H1 (cell line): ENCODE results near the gene PNMA8C. TPM values are rescaled to one million over a fixed set of nuclear protein-coding genes. Genes with fewer than 3 reads are reported as not detected.
A peak's percentile ranks its signal among the peaks of the same experiment; 100 is the strongest.

Experiments
- CTCF ChIA-PET: fragments of 300-600 bp; sonication (Branson Sonifier 250); formaldehyde crosslinking; loops from one replicate; lab custom pipeline; 2021; ENCODE audit not compliant: partially characterized antibody; lab: Charles Lee
- POLR2A ChIA-PET: fragments of 300-600 bp; sonication (Branson Sonifier 250); formaldehyde crosslinking; loops from one replicate; lab custom pipeline; 2021; ENCODE audit warnings: inconsistent platforms; ENCODE audit not compliant: partially characterized antibody; lab: Charles Lee
- DNase-seq, 2 experiments: peaks; one replicate each; pipeline versions ENCODE4 v3.0.0 to v3.0.0-alpha.2; 2010 to 2022; ENCODE audit warnings: low spot score in 2 of 2, low read depth in 1 of 2, mixed read lengths in 1 of 2
- FAIRE-seq: peaks from 2 replicates; lab custom pipeline; 2011; peaks lifted over from hg19 to GRCh38; lab: Jason Lieb, UNC
- H2AFZ ChIP-seq: 2 replicates; pipeline ENCODE4 v1.8.1; 2012; ENCODE audit warnings: low read length, inconsistent platforms
- H2AK5ac ChIP-seq: 2 replicates; pipeline ENCODE4 v1.6.1; 2013; ENCODE audit warnings: low read depth, low read length
- H2BK120ac ChIP-seq: replicated peaks from 2 replicates; pipeline ENCODE3; 2013; ENCODE audit warnings: low read depth, low read length, inconsistent platforms
- H2BK12ac ChIP-seq: 2 replicates; pipeline ENCODE4 v1.6.1; 2013; ENCODE audit warnings: low read depth, low read length
- H2BK15ac ChIP-seq: 2 replicates; pipeline ENCODE4 v1.6.1; 2013; ENCODE audit warnings: low read length
- H2BK20ac ChIP-seq: 2 replicates; pipeline ENCODE4 v1.6.1; 2013; ENCODE audit warnings: low read length
- H2BK5ac ChIP-seq: 2 replicates; pipeline ENCODE4 v1.6.1; 2013; ENCODE audit warnings: low read depth, low read length
- H3K14ac ChIP-seq: 2 replicates; pipeline ENCODE4 v1.6.1; 2013; ENCODE audit warnings: inconsistent platforms; ENCODE audit not compliant: insufficient read length
- H3K18ac ChIP-seq: 2 replicates; pipeline ENCODE4 v1.6.1; 2013; ENCODE audit warnings: low read length; ENCODE audit errors: extremely low read depth
- H3K23ac ChIP-seq: 2 replicates; pipeline ENCODE4 v1.6.1; 2013; ENCODE audit warnings: inconsistent platforms; ENCODE audit not compliant: insufficient read length
- H3K23me2 ChIP-seq: 2 replicates; pipeline ENCODE4 v1.6.1; 2013; ENCODE audit warnings: low read depth, low read length
- H3K27ac ChIP-seq: 2 replicates; pipeline ENCODE4 v1.6.1; 2011; ENCODE audit warnings: low read depth, low read length, inconsistent platforms
- H3K27me3 ChIP-seq, 4 experiments: replicated peaks in 1 of 4; 1 replicate in 1 of 4; 2 replicates in 3 of 4; pipeline versions ENCODE4 v1.6.1 to v1.8.1; 2011 to 2013; ENCODE audit warnings: low read length in 3 of 4, mild to moderate bottlenecking in 3 of 4, inconsistent platforms in 2 of 4, mixed read lengths in 2 of 4, moderate library complexity in 1 of 4; ENCODE audit not compliant: control insufficient read depth in 3 of 4, insufficient read depth in 3 of 4; ENCODE audit errors: extremely low read depth in 1 of 4
- H3K36me3 ChIP-seq, 4 experiments: 2 replicates each; pipeline versions ENCODE4 v1.6.1 to v1.8.1; 2011 to 2013; ENCODE audit warnings: mild to moderate bottlenecking in 4 of 4, low read length in 3 of 4, moderate library complexity in 2 of 4, control low read depth in 1 of 4, inconsistent platforms in 1 of 4; ENCODE audit not compliant: insufficient read depth in 4 of 4, control insufficient read depth in 2 of 4
- H3K4ac ChIP-seq: replicated peaks from 2 replicates; pipeline ENCODE3; 2013; ENCODE audit warnings: low read length, low read depth, mixed read lengths, inconsistent platforms; ENCODE audit not compliant: insufficient read length
- H3K4me1 ChIP-seq, 4 experiments: replicated peaks in 1 of 4; 1 replicate in 1 of 4; 2 replicates in 3 of 4; pipeline versions ENCODE4 v1.6.1 to v1.8.1; 2011 to 2013; ENCODE audit warnings: low read length in 3 of 4, inconsistent platforms in 2 of 4, mixed read lengths in 1 of 4; ENCODE audit not compliant: insufficient read depth in 4 of 4, control insufficient read depth in 3 of 4
- H3K4me2 ChIP-seq, 2 experiments: 2 replicates each; pipeline versions ENCODE4 v1.6.1 to v1.8.1; 2011 to 2013; ENCODE audit warnings: low read depth in 2 of 2, low read length in 2 of 2, control low read depth in 1 of 2, inconsistent platforms in 1 of 2, mild to moderate bottlenecking in 1 of 2; ENCODE audit not compliant: insufficient read depth in 1 of 2
- H3K4me3 ChIP-seq, 4 experiments: fragments of 200-600, 300-600 bp in 1 of 4; sonication (generic), shearing (Covaris generic), sonication (Bioruptor Twin) in 1 of 4; 2 replicates each; pipeline versions ENCODE4 v1.5.1 to v1.8.1; 2011 to 2016; ENCODE audit warnings: low read length in 4 of 4, low read depth in 3 of 4, control low read depth in 2 of 4, inconsistent platforms in 2 of 4, mild to moderate bottlenecking in 2 of 4, mixed read lengths in 1 of 4, moderate library complexity in 1 of 4; ENCODE audit not compliant: insufficient read depth in 2 of 4; ENCODE audit errors: extremely low read depth in 1 of 4
- H3K56ac ChIP-seq: replicated peaks from 2 replicates; pipeline ENCODE3; 2013; ENCODE audit warnings: low read depth, mild to moderate bottlenecking, mixed read lengths, low read length, inconsistent platforms; ENCODE audit not compliant: insufficient read length
- H3K79me1 ChIP-seq: 2 replicates; pipeline ENCODE4 v1.6.1; 2013; ENCODE audit warnings: low read depth, low read length, control low read depth
- H3K79me2 ChIP-seq, 2 experiments: 2 replicates each; pipeline versions ENCODE4 v1.6.1 to v1.8.1; 2012 to 2013; ENCODE audit warnings: low read length in 2 of 2, mild to moderate bottlenecking in 2 of 2, inconsistent platforms in 1 of 2; ENCODE audit not compliant: insufficient read depth in 2 of 2, control insufficient read depth in 1 of 2
- H3K9ac ChIP-seq, 4 experiments: replicated peaks in 1 of 4; 1 replicate in 1 of 4; 2 replicates in 3 of 4; pipeline versions ENCODE4 v1.6.1 to v1.8.1; 2011 to 2013; ENCODE audit warnings: low read depth in 3 of 4, low read length in 3 of 4, control low read depth in 2 of 4, mild to moderate bottlenecking in 2 of 4, moderate library complexity in 2 of 4, inconsistent platforms in 1 of 4; ENCODE audit errors: extremely low read depth in 1 of 4
- H3K9me3 ChIP-seq, 2 experiments: 2 replicates each; pipeline versions ENCODE4 v1.6.1 to v1.8.1; 2012 to 2013; ENCODE audit warnings: mild to moderate bottlenecking in 2 of 2, moderate library complexity in 2 of 2, control low read depth in 1 of 2, inconsistent platforms in 1 of 2, low read depth in 1 of 2, low read length in 1 of 2, mixed read lengths in 1 of 2; ENCODE audit not compliant: insufficient read depth in 2 of 2
- H4K20me1 ChIP-seq, 2 experiments: replicated peaks in 1 of 2; 2 replicates each; pipeline versions ENCODE3 to v1.8.1; 2011 to 2013; ENCODE audit warnings: inconsistent platforms in 2 of 2, low read length in 2 of 2, mild to moderate bottlenecking in 1 of 2; ENCODE audit not compliant: insufficient read depth in 2 of 2, control insufficient read depth in 1 of 2
- H4K5ac ChIP-seq: 2 replicates; pipeline ENCODE4 v1.6.1; 2013; ENCODE audit warnings: low read length, low read depth, mixed read lengths, inconsistent platforms; ENCODE audit not compliant: insufficient read length
- H4K8ac ChIP-seq: 2 replicates; pipeline ENCODE4 v1.8.0; 2013; ENCODE audit warnings: mild to moderate bottlenecking, moderate library complexity, low read length, inconsistent platforms; ENCODE audit not compliant: insufficient read depth; ENCODE audit errors: extremely low read depth
- H4K91ac ChIP-seq: replicated peaks from 2 replicates; pipeline ENCODE3; 2013; ENCODE audit warnings: low read length, mixed read lengths, inconsistent platforms; ENCODE audit not compliant: insufficient read length
- CTBP2 ChIP-seq: IDR thresholded peaks from 2 replicates; pipeline ENCODE4 v1.7.0; 2011; ENCODE audit warnings: borderline replicate concordance, mild to moderate bottlenecking, moderate library complexity, mixed read lengths, low read length; ENCODE audit not compliant: insufficient read depth, insufficient read length
- EZH2 ChIP-seq: fragments of 200-600 bp; sonication (generic); IDR thresholded peaks from 2 replicates; pipeline ENCODE4 v1.7.1; 2012; ENCODE audit warnings: low read depth, mild to moderate bottlenecking, moderate library complexity, low read length, inconsistent platforms; ENCODE audit not compliant: severe bottlenecking
- KDM4A ChIP-seq: IDR thresholded peaks from one replicate; pipeline ENCODE4 v1.7.1; 2012; ENCODE audit warnings: low read depth, mild to moderate bottlenecking, moderate library complexity, low read length, inconsistent platforms; ENCODE audit not compliant: severe bottlenecking
- KDM5A ChIP-seq: fragments of 200-600 bp; IDR thresholded peaks from 2 replicates; pipeline ENCODE4 v1.7.1; 2012; ENCODE audit warnings: mild to moderate bottlenecking, low read length, inconsistent platforms, mixed read lengths
- MAX ChIP-seq: IDR thresholded peaks from 2 replicates; pipeline ENCODE4 v1.6.1; 2012; ENCODE audit warnings: inconsistent platforms
- RAD21 ChIP-seq, 2 experiments: IDR thresholded peaks in 1 of 2; conservative IDR thresholded peaks in 1 of 2; 2 replicates each; pipeline ENCODE4 v1.6.1; 2011; ENCODE audit warnings: low read depth in 2 of 2, low read length in 2 of 2, improper control_type of control experiment in 1 of 2, inconsistent platforms in 1 of 2, mild to moderate bottlenecking in 1 of 2, moderate library complexity in 1 of 2
- SIN3A ChIP-seq, 2 experiments: IDR thresholded peaks in 1 of 2; conservative IDR thresholded peaks in 1 of 2; 2 replicates each; pipeline ENCODE4 v1.6.1; 2011 to 2012; ENCODE audit warnings: low read length in 2 of 2, improper control_type of control experiment in 1 of 2, low read depth in 1 of 2, mild to moderate bottlenecking in 1 of 2
- SIX5 ChIP-seq: IDR thresholded peaks from 2 replicates; pipeline ENCODE4 v1.6.1; 2011; ENCODE audit warnings: mild to moderate bottlenecking, low read depth, low read length
- WGBS, 2 experiments: shearing (Covaris generic) in 1 of 2; methylation state at CpG; one replicate each; pipeline versions ENCODE4 v1.1.6 to v1.1.7; 2013 to 2015; ENCODE audit warnings: low lambda C conversion rate in 2 of 2, mixed read lengths in 2 of 2, inconsistent platforms in 1 of 2, low coverage in 1 of 2, missing lambda C conversion rate in 1 of 2; ENCODE audit not compliant: insufficient replicate concordance in 2 of 2, insufficient coverage in 1 of 2, insufficient read length in 1 of 2; ENCODE audit errors: extremely low coverage in 1 of 2, missing lambda C conversion rate in 1 of 2; 5-methylcytosine and 5-hydroxymethylcytosine counted together
- polyA plus RNA-seq, 7 experiments: library from polyadenylated mRNA; depleted of rRNA in 3 of 7; stranded (reverse) in 5 of 7; unstranded in 2 of 7; fragments of >200 nt in 5 of 7; fragments of 200-250 nt in 2 of 7; gene quantifications; 1 replicate in 5 of 7; 2 replicates in 1 of 7; 4 replicates in 1 of 7; pipeline versions ENCODE4 v1.2.1 to v1.2.3, GENCODE V29; 2011 to 2013; ENCODE audit warnings: missing spikeins in 2 of 7, mixed read lengths in 2 of 7
- total RNA-seq: library from RNA; stranded (reverse); fragmentation: NEBNext Ultra II Directional; extraction: Animal tissue kit (Norgen Biotek cat#: 25700); gene quantifications from 2 replicates; pipeline ENCODE4 v1.2.1, GENCODE V29; 2021
- TF ChIP-seq, protein P1 (sequence below), 3 experiments: IDR thresholded peaks; 1 replicate in 2 of 3; 2 replicates in 1 of 3; pipeline versions ENCODE4 v1.5.1 to v1.6.1; 2011; ENCODE audit warnings: low read length in 3 of 3, mild to moderate bottlenecking in 3 of 3, inconsistent platforms in 2 of 3, low read depth in 1 of 3, moderate library complexity in 1 of 3; ENCODE audit not compliant: insufficient read depth in 1 of 3; ENCODE audit errors: control extremely low read depth in 1 of 3

Gene PNMA8C
- total and polyA plus RNA-seq, 2 of the 8 experiments (the other 6 are each of a cell fraction or from before 2014, with no cell fraction given), result 0.53 to 1.8 TPM

GRCh38 chr19:46431824-46432223 is 3.1 kb upstream of the PNMA8C start:
- no peak for FAIRE-seq
- CTCF ChIA-PET, result interaction anchor here (0.6 to 4.0 kb wide), 31 partner anchors 10 to 1283 kb away, joined by 3 to 26 read pairs (median 4); partner anchors contain the start of gene PNMA8A
- no peak overlapping the region for H4K8ac ChIP-seq

More at GRCh38 chr19:46431824-46432223, 3.1 kb upstream of the PNMA8C start:
- Histone ChIP-seq H3K27me3 (peaks cover 0 to 13% (median 11%) of the 10 kb centered on the region in 4 experiments; a peak in 5 of 7 replicates), H3K4ac (no peak overlapping the region), H3K4me1 (peaks cover 3 to 6% (median 5%) of the 10 kb centered on the region in 4 experiments; a peak in 6 of 7 replicates), H3K9ac (no peak overlapping the region), H2BK20ac (no peak overlapping the region), H2AK5ac (no peak overlapping the region), H2BK12ac (no peak overlapping the region), H2AFZ (no peak overlapping the region), H3K4me2 (no peak overlapping the region), H3K79me1 (no peaks in the 10 kb centered on the region), H3K23ac (no peak overlapping the region), H4K20me1 (no peaks in the 10 kb centered on the region), H4K91ac (no peak overlapping the region), H4K5ac (no peak overlapping the region), H3K18ac (no peak overlapping the region), H3K9me3 (no peaks in the 10 kb centered on the region), H2BK120ac (no peak overlapping the region), H3K27ac (no peak overlapping the region), H3K23me2 (peaks cover 4% of the 10 kb centered on the region), H2BK5ac (no peak overlapping the region), H3K56ac (no peak overlapping the region), H3K36me3 (no peaks in the 10 kb centered on the region), H3K79me2 (no peaks in the 10 kb centered on the region), H3K4me3 (no peak overlapping the region), H2BK15ac (no peak overlapping the region), H3K14ac (no peak overlapping the region)
- POLR2A ChIA-PET, result interaction anchor here (0.9 to 1.2 kb wide), 2 partner anchors 26 to 50 kb away, joined by 3 to 4 read pairs; no protein-coding TSS in a partner anchor
- TF ChIP-seq SIX5 (no peak), SIN3A (conservative IDR thresholded peaks at IDR 0.05 in 1 of 2, IDR thresholded peaks at IDR 0.05 in 1 of 2; ENCODE audit: low read depth in 1 of 2, low read length in 2 of 2) (no peak), MAX (peak; percentile 35; the same call in 1 of the 2 replicates), EZH2 (no peak), CTBP2 (no peak), KDM4A (no peak), RAD21 (IDR thresholded peaks at IDR 0.05 in 1 of 2, conservative IDR thresholded peaks at IDR 0.05 in 1 of 2; ENCODE audit: low read depth in 2 of 2, low read length in 2 of 2) (peak; percentile 67 to 77), KDM5A (no peak)
- TF ChIP-seq, protein P1, sequence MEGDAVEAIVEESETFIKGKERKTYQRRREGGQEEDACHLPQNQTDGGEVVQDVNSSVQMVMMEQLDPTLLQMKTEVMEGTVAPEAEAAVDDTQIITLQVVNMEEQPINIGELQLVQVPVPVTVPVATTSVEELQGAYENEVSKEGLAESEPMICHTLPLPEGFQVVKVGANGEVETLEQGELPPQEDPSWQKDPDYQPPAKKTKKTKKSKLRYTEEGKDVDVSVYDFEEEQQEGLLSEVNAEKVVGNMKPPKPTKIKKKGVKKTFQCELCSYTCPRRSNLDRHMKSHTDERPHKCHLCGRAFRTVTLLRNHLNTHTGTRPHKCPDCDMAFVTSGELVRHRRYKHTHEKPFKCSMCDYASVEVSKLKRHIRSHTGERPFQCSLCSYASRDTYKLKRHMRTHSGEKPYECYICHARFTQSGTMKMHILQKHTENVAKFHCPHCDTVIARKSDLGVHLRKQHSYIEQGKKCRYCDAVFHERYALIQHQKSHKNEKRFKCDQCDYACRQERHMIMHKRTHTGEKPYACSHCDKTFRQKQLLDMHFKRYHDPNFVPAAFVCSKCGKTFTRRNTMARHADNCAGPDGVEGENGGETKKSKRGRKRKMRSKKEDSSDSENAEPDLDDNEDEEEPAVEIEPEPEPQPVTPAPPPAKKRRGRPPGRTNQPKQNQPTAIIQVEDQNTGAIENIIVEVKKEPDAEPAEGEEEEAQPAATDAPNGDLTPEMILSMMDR (IDR thresholded peaks at IDR 0.05; ENCODE audit: control extremely low read depth in 1 of 3, insufficient read depth in 1 of 3, low read depth in 1 of 3, low read length in 3 of 3), result peak; percentile 66 to 72 (median 68)
- WGBS, 2 experiments, result 37% methylated on average over 9 of the region's 10 CpGs; no CpG with 5 or more reads in 1 of the 2 experiments
- peak in 1 of 2 experiments; percentile 76 for DNase-seq
